Tibial nerve (tissue), 4 donors: ENCODE data around the gene RCOR1.

Source experiments
- EP300 ChIP-seq, 2 donors: sonication (generic); formaldehyde crosslinking; IDR thresholded peaks; one replicate each; pipeline ENCODE4 v1.6.1; 2017; ENCODE audit warnings: antibody characterized with exemption in 2 of 2, mild to moderate bottlenecking in 1 of 2
- TF ChIP-seq, protein P1 (sequence below), 5 experiments: fragments of 200-600 bp in 3 of 5; fragments of 450-650 bp in 2 of 5; sonication (generic) in 3 of 5; IDR thresholded peaks; one replicate each; pipeline ENCODE4 v1.5.1; 2016 to 2019; ENCODE audit warnings: antibody characterized with exemption in 5 of 5, mild to moderate bottlenecking in 3 of 5, moderate library complexity in 2 of 5

DNA sequence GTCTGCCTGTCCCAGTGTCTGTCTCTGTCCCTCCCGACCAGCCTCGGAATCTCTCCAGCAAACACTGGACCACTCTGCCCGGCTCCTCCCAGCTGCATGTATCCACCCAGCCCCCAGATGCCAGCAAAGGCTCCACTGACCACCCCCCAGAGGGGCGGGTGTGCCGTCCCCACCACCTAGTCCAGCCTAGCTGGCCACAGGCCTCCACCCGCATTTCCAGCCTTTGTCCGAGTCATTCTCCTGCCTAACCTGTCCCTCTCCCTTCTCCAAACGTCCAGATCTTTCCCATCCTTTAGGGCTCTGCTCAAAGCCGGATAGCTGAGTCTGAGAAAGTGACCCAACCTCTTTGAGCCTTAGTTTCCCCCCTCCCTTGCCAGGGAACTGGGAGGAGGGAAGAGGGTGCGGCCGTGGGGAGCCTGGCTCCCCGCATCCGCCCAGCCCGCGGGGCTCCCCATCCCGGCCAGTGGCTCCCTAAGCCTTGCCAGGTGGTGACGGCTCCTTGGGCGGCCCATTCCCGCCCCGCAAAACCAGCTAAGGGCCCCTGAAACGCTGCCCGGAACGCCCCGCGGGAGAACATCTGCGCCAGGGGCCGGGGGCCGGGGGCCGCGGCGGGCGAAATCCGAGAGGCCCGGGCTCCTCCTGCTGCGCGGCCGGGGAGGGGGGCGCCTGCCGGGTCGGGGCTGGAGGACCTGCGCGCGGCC lies 48.3 kb upstream of the RCOR1 start:
- TF ChIP-seq, protein P1, sequence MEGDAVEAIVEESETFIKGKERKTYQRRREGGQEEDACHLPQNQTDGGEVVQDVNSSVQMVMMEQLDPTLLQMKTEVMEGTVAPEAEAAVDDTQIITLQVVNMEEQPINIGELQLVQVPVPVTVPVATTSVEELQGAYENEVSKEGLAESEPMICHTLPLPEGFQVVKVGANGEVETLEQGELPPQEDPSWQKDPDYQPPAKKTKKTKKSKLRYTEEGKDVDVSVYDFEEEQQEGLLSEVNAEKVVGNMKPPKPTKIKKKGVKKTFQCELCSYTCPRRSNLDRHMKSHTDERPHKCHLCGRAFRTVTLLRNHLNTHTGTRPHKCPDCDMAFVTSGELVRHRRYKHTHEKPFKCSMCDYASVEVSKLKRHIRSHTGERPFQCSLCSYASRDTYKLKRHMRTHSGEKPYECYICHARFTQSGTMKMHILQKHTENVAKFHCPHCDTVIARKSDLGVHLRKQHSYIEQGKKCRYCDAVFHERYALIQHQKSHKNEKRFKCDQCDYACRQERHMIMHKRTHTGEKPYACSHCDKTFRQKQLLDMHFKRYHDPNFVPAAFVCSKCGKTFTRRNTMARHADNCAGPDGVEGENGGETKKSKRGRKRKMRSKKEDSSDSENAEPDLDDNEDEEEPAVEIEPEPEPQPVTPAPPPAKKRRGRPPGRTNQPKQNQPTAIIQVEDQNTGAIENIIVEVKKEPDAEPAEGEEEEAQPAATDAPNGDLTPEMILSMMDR (IDR thresholded peaks at IDR 0.05), result no peak
- TF ChIP-seq EP300 (IDR thresholded peaks at IDR 0.05), result no peak
